MV-4-11 (cell line): ENCODE measurements around the gene ZNF213.
"Not testable (repeated sequence)": the region's sequence is repeated elsewhere in the genome, so short reads cannot be mapped to it uniquely, and the experiment has no call there.

ENCODE experiments used
- DNase-seq: peaks from one replicate; lab custom pipeline; 2025; lab: John Stamatoyannopoulos, UW

ZNF213 gene

DNA sequence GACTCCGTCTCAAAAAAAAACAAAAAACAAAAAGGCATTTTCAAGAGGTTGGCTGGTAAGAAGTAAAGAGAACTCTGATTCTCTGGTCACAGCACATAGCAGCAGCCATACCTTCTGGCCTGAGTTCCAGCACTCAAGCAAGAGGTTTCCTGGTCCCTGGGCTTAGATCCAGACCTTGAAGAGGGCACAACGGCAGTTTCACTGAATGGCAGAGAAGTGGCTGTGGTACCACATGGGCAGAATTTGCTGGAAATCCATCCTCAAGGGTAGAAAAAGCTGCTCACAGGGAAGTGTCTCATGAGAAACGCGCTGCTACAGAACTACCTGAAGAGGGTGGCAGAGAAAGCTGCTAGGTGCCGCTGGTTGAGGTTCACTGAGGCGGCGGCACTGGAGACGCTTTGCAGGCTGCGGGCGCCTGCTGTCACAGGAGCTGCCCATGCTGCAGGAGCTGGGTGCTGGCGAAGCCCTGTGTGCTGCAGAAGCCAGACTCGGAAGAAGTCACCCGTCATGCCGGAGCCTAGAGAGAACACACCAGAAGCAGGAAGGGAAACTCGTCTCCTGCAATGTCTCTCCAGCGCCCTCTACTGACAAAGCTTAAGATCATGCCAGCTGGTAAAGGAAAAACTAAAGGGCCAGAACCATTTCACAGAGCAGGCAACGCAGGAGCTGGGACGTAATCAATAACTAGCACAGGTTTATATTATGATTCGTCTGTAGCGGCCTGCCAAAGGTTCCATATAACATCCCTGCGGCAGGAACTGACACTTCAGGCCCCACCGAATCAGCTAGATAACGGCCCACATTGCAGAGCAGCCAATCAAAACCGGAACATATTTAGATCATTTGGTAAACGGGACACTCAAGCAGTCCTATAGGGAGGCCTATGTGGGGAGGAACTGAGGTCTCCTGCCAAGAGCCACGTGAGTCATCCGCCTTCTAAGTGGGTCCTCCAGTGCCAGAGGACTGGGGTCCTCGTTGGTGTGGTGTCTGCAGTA is 5.4 kb upstream of the ZNF213 start:
- peak; percentile 88 for DNase-seq

DNA sequence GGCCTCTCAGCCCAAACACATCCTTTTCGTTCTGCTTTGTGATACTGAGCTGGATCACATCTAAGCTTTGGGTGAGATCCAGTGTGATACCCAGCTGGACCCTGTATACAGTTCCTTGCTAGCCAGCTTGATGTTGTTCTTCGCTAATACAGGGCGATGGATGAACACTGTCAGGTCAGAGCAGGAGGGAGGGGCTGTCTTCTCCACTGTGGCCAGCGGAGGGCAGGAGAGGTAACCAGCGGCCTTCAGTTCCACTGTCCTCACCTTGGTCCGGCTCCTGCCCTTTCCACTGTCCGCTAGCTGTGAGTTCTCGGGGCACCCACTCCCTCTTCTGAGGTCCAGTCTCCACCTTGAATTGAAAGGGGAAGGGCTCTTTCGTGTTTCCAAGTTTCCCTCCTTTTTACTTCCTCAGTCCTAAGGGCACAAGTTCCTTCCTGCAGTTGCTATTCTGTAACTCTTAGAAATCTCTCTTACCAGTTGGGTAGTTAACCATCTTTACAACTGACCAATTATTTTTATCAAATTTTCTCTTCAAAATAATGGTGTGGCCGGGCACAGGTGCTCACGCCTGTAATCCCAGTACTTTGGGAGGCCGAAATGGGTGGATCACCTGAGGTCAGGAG is 3.0 kb upstream of the ZNF213 start:
- peak; percentile 42 for DNase-seq

- no peak for DNase-seq
Measured at GRCh38 chr16:3133844-3134243, 985 bp upstream of the ZNF213 start.

DNA sequence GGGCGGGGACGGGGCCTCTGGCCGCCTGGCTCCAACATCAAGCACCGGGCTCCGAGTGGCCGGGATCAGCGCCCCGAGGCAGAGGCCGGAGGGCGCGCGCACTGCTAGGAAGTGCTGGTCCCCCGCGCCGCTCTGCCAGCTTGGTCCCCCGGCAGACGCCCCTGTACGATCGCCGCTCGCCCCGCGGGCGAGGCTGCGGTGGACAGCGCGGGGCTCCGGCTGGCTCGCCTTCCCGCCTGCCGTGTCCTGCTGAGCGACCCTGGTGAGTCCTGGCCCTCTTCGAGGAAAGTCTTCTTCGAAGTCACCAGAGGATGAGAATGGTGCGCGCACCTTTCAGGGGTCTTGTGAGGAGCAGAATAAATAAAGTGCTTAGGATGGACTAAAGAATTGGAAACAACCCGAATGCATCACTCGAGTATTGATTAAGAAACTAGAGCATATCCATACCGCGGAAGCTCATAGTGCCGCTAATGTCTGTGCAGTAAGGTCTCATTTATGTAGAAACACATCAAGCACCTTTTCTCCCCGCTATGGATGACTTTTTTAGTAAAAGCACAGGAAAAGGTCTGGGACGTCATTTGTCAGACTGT is 392 bp downstream of the ZNF213 start:
- peak; percentile 10 for DNase-seq

DNA sequence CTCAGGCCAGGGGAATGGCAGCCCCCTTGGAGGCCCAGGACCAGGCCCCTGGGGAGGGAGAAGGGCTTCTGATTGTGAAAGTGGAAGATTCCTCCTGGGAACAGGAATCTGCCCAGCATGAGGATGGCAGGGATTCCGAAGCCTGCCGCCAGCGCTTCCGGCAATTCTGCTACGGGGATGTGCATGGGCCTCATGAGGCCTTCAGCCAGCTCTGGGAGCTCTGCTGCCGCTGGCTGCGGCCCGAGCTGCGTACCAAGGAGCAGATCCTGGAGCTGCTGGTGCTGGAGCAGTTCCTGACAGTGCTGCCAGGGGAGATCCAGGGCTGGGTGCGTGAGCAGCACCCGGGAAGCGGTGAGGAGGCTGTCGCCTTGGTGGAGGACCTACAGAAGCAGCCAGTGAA is 2.4 kb downstream of the ZNF213 start:
- DNase-seq = no peak

- DNase-seq = no peak
Measured at GRCh38 chr16:3138342-3138741, 3.5 kb downstream of the ZNF213 start.

- DNase-seq = no peak
Measured at GRCh38 chr16:3138823-3139426, 4.1 kb downstream of the ZNF213 start.

- DNase-seq = not testable (repeated sequence)
Measured at GRCh38 chr16:3139561-3139960, 4.7 kb downstream of the ZNF213 start.

- no peak for DNase-seq
Measured at GRCh38 chr16:3140603-3141427, 6.0 kb downstream of the ZNF213 start.

DNA sequence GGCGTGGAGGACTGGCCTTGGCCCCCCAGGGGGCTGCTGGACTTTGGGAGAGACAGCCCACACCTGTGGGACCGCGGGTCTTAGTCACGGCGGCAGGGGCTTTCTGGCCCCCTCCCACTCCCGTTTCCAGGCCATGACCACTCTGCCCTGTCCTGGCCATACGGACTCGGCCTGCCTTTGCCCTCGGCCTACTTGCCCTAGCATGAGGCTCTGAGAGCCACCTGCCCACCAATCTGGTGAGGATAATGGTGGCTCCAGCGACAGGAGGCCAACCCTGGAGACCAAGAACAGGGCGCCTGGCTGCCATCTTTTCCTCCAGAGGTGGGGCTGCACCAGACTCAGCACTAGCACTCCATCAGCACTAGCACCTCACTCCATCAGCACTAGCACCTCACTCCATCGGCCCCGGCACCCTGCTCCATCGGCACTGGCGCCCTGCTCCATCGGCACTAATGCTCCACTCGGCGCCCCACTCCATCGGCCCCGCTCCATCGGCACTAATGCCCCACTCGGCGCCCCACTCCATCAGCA is 7.0 kb downstream of the ZNF213 start:
- DNase-seq = no peak

DNA sequence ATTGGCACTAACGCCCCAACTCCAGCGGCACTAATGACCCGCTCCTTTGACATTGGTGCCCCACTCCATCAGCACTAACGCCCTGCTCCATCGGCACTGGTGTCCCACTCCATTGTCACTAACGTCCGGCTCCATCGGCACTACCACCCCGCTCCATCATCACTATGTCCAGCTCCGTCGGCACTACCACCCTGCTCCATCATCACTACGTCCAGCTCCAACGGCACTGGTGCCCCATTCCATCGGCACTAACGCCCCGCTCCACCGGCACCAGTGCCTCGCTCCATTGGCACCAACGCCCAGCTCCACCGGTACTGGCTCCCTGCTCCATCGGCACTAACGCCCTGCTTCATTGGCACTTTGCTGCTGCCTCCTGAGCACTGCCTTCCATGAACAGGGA is 7.5 kb downstream of the ZNF213 start:
- DNase-seq = no peak

DNA sequence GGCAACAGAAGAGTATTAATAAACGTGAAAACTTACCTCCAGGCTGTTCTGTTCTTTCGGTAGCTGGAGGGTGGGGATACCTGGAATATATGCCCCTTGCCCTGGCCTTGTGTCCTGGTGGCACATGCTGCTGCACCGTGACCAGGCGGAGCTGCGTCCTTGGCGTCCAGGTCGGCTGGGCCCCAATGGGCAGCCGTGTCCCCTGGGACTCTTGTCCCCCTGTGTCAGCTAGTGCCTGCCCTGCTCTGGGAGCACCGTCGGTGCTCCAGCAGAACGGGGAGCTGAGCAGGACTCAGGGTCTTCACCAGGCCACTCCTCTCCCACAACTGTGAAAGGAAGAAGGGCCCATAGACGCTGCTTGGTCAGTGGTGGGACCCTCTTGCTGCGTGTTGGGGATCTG is 7.9 kb downstream of the ZNF213 start:
- DNase-seq = no peak

- no peak for DNase-seq
Measured at GRCh38 chr16:3143189-3143588, 8.4 kb downstream of the ZNF213 start.

- no peak for DNase-seq
Measured at GRCh38 chr16:3143598-3144320, 8.9 kb downstream of the ZNF213 start.

DNA sequence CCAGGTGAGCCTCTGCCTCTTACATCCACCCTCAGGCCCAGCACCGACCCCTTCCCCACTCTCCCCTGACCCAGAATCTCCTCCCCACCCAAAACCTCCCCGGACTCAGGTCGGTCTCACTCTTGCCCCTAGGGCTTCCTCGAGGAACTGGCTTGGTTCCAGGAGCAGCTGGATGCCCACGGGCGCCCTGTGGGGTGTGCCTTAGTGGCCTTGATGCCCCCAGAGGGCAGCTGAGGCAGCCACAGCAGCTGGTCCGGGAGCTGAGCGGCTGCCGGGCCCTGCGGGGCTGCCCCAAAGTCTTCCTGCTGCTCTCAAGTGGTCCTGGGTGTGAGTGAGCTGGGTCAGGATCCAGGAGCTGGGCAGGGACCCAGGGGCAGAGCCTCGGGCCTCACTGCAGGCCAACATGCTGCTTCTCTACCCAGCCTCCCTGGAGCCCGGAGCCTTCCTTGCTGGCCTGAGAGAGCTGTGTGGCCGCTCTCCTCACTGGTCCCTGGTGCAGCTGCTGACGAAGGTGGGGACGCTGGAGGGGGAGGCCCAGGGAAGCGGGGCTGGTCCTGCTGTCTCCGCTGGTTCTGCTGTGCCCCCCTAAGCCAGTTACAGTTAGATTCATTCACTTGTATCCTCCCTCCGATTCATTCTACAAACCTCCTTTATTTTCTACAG is 9.6 kb downstream of the ZNF213 start:
- no peak for DNase-seq

GRCh38 chr16:3145151-3145550 is 10.3 kb downstream of the ZNF213 start:
- no peak for DNase-seq

- DNase-seq = no peak
Measured at GRCh38 chr16:3145660-3146059, 10.8 kb downstream of the ZNF213 start.

GRCh38 chr16:3147046-3147756 is 12.4 kb downstream of the ZNF213 start:
- no peak for DNase-seq

DNA sequence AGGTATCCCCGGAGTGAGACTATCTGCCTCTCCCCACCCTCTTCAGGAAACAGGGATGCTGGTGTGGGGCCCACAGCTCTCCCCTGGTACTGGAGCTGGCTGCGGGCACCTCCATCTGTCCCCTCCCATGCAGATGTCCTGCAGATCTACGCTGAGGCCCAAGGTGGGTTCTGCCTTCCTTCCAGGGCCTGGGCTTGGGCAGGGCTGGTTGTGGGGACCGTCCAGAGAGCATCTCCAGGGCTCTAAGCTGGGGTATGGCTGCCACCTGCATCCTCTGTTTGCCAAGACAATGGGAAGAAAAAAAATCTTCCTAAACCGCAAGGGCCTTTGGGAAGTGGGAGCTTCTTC is 12.9 kb downstream of the ZNF213 start:
- no peak for DNase-seq
